Measurements from ENCODE around the gene RFTN1.

DNA sequence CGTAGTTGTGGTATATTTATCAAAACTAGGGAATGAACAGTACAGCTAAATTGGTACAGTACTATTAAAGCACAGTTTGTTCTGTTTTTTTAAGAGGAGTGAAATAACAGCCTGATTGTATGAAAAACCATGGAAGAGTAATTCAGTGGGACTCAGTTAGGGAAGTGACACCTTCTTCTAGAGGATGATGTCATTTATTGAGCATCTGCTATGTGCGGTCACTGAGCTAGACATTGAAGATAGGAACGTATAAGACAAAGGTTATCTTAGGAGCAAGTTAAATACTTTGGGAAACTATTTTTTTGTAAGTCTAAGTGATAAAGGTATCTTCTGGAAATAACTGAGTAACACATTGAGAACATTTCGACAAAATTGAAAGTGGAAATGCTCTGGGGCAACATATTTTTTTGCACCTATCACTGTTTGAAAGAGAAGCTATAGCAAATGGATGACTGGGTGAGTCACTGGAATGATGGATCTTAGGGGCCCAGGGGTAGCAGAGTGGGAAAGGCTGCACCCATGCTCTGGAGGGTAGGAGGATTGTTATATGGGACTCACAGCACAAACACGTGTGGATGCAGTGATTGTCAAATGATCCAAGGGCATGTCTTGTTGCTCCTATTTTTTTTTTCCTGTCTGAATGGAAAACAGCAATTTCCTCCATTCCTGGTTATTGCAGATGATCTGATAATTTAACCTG is 205.5 kb downstream of the RFTN1 start:
- TF ChIP-seq, protein P1, sequence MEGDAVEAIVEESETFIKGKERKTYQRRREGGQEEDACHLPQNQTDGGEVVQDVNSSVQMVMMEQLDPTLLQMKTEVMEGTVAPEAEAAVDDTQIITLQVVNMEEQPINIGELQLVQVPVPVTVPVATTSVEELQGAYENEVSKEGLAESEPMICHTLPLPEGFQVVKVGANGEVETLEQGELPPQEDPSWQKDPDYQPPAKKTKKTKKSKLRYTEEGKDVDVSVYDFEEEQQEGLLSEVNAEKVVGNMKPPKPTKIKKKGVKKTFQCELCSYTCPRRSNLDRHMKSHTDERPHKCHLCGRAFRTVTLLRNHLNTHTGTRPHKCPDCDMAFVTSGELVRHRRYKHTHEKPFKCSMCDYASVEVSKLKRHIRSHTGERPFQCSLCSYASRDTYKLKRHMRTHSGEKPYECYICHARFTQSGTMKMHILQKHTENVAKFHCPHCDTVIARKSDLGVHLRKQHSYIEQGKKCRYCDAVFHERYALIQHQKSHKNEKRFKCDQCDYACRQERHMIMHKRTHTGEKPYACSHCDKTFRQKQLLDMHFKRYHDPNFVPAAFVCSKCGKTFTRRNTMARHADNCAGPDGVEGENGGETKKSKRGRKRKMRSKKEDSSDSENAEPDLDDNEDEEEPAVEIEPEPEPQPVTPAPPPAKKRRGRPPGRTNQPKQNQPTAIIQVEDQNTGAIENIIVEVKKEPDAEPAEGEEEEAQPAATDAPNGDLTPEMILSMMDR (IDR thresholded peaks at IDR 0.05) = no peak
- TF ChIP-seq EP300 (IDR thresholded peaks at IDR 0.05) (no peak), POLR2AphosphoS5 (IDR thresholded peaks at IDR 0.05) (no peak), POLR2A (IDR thresholded peaks at IDR 0.05) (no peak)

All from suprapubic skin (tissue), 4 donors.